OCI-LY3 (cell line): ENCODE results near the gene ARHGAP40.

Source experiments
- H2AFZ ChIP-seq: fragments of 200-600, 300-600 bp; shearing (Covaris generic); 2 replicates; pipeline ENCODE4 v1.6.0; 2014; ENCODE audit warnings: antibody characterized with exemption, low read depth, low read length
- H3K27ac ChIP-seq: fragments of 200-600, 300-600 bp; sonication (generic); 2 replicates; pipeline ENCODE4 v1.5.1; 2014; ENCODE audit warnings: mild to moderate bottlenecking, low read length, moderate library complexity, mixed read lengths
- H3K27me3 ChIP-seq: fragments of 200-600, 300-600 bp; sonication (generic); 2 replicates; pipeline ENCODE4 v1.6.1; 2014; ENCODE audit warnings: low read depth, low read length, mixed read lengths
- H3K36me3 ChIP-seq: fragments of 200-600, 300-600 bp; sonication (generic); replicated peaks from 2 replicates; pipeline ENCODE3; 2014; ENCODE audit warnings: low read depth, low read length, mixed read lengths
- H3K4me1 ChIP-seq: fragments of 300-600, 200-600 bp; sonication (generic); 2 replicates; pipeline ENCODE4 v1.6.1; 2014; ENCODE audit warnings: low read length, mixed read lengths
- H3K4me2 ChIP-seq: fragments of 200-600, 300-600 bp; sonication (generic); 2 replicates; pipeline ENCODE4 v1.6.1; 2014; ENCODE audit warnings: low read length, mixed read lengths
- H3K4me3 ChIP-seq: fragments of 300-600, 200-600 bp; sonication (generic); 2 replicates; pipeline ENCODE4 v1.5.1; 2014; ENCODE audit warnings: antibody characterized with exemption, mild to moderate bottlenecking, low read length, moderate library complexity
- H3K79me2 ChIP-seq: fragments of 300-600, 200-600 bp; shearing (Covaris generic); 2 replicates; pipeline ENCODE4 v1.6.1; 2014; ENCODE audit warnings: mild to moderate bottlenecking, low read length, mixed read lengths
- H3K9ac ChIP-seq: fragments of 300-600, 200-600 bp; shearing (Covaris generic); 2 replicates; pipeline ENCODE4 v1.6.0; 2014; ENCODE audit warnings: mild to moderate bottlenecking, low read length, moderate library complexity
- H3K9me3 ChIP-seq: fragments of 200-600, 300-600 bp; shearing (Covaris generic); 2 replicates; pipeline ENCODE4 v1.6.1; 2014; ENCODE audit warnings: low read length, mixed read lengths; ENCODE audit not compliant: insufficient read depth
- H4K20me1 ChIP-seq: fragments of 200-600, 300-600 bp; sonication (generic); 2 replicates; pipeline ENCODE4 v1.6.1; 2016; ENCODE audit warnings: low read length, mixed read lengths; ENCODE audit not compliant: insufficient read depth
- EZH2phosphoT487 ChIP-seq: fragments of 200-600 bp; shearing (Covaris generic); IDR thresholded peaks from 2 replicates; pipeline ENCODE4 v1.6.1; 2018; ENCODE audit warnings: antibody characterized with exemption, mixed run types, low read depth
- TF ChIP-seq, protein P1 (sequence below): fragments of 200-600, 300-600 bp; sonication (generic); IDR thresholded peaks from 2 replicates; pipeline ENCODE4 v1.5.1; 2014; ENCODE audit warnings: antibody characterized with exemption, low read length, low read depth

Gene ARHGAP40

GRCh38 chr20:38672504-38672903, 70.9 kb downstream of the ARHGAP40 start:
- H3K79me2 ChIP-seq, result no peaks in the 10 kb centered on the region
- TF ChIP-seq EZH2phosphoT487, result no peak
- TF ChIP-seq, protein P1, sequence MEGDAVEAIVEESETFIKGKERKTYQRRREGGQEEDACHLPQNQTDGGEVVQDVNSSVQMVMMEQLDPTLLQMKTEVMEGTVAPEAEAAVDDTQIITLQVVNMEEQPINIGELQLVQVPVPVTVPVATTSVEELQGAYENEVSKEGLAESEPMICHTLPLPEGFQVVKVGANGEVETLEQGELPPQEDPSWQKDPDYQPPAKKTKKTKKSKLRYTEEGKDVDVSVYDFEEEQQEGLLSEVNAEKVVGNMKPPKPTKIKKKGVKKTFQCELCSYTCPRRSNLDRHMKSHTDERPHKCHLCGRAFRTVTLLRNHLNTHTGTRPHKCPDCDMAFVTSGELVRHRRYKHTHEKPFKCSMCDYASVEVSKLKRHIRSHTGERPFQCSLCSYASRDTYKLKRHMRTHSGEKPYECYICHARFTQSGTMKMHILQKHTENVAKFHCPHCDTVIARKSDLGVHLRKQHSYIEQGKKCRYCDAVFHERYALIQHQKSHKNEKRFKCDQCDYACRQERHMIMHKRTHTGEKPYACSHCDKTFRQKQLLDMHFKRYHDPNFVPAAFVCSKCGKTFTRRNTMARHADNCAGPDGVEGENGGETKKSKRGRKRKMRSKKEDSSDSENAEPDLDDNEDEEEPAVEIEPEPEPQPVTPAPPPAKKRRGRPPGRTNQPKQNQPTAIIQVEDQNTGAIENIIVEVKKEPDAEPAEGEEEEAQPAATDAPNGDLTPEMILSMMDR, result no peak
- no peaks in the 10 kb centered on the region for H3K4me1 ChIP-seq
- no peak overlapping the region for H3K27ac ChIP-seq
- H2AFZ ChIP-seq, result no peak overlapping the region
- peaks cover 42% of the 10 kb centered on the region for H3K27me3 ChIP-seq
- no peak overlapping the region for H3K4me2 ChIP-seq
- H3K9ac ChIP-seq, result no peak overlapping the region
- no peaks in the 10 kb centered on the region for H3K36me3 ChIP-seq
- no peak overlapping the region for H3K4me3 ChIP-seq
- H3K9me3 ChIP-seq, result no peaks in the 10 kb centered on the region
- no peaks in the 10 kb centered on the region for H4K20me1 ChIP-seq

DNA sequence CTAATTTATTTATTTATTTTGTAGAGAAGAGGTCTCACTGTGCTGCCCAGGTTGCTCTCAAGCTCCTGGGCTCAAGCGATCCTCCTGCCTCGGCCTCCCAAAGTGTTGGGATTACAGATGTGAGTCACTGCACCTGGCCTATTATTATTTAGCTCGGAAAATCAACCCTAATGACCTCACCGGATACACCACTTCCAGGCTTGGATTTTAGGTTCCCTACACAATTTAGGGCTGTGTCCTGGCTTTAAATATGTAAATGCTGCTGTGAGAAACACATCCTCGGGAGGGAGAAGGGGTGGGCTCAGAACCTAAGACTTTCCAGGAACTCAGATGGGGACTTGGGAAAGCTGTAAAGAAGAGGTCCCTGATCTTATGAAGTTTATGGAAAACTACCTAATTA, 71.7 kb downstream of the ARHGAP40 start:
- no peaks in the 10 kb centered on the region for H3K9me3 ChIP-seq
- no peak overlapping the region for H3K9ac ChIP-seq
- no peaks in the 10 kb centered on the region for H3K4me1 ChIP-seq
- H3K79me2 ChIP-seq, result no peaks in the 10 kb centered on the region
- no peak overlapping the region for H3K4me2 ChIP-seq
- H4K20me1 ChIP-seq, result peaks cover 5% of the 10 kb centered on the region; the same call in 1 of the 2 replicates
- TF ChIP-seq, protein P1, result no peak
- H3K27ac ChIP-seq, result no peak overlapping the region
- H2AFZ ChIP-seq, result no peak overlapping the region
- no peak overlapping the region for H3K4me3 ChIP-seq
- H3K36me3 ChIP-seq, result no peaks in the 10 kb centered on the region
- peaks cover 42% of the 10 kb centered on the region for H3K27me3 ChIP-seq

DNA sequence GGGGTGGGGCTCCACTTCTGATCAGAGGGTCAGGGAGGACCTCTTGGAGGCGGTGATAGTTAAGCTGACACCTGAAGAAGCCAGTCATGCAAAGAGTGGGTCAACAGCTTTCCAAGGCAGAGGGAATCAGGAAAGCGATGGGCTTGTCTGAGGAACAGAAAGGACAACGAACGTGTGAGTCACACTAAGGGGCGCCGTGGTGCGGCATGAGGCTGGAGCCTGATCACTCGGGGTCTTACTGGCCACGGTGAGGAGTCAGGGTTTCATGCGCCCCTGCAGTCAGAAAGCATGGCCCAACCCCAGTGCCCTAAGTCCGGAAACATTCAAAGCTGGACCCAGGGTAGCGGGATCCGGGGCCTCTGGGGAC, 72.1 kb downstream of the ARHGAP40 start:
- H2AFZ ChIP-seq, result no peak overlapping the region
- H3K4me2 ChIP-seq, result no peak overlapping the region
- H3K4me3 ChIP-seq, result no peak overlapping the region
- no peaks in the 10 kb centered on the region for H3K9me3 ChIP-seq
- no peak overlapping the region for H3K27ac ChIP-seq
- no peaks in the 10 kb centered on the region for H3K79me2 ChIP-seq
- H3K36me3 ChIP-seq, result no peaks in the 10 kb centered on the region
- no peak overlapping the region for H3K9ac ChIP-seq
- peaks cover 9% of the 10 kb centered on the region; the same call in 1 of the 2 replicates for H4K20me1 ChIP-seq
- no peaks in the 10 kb centered on the region for H3K4me1 ChIP-seq
- TF ChIP-seq, protein P1, result no peak
- H3K27me3 ChIP-seq, result peaks cover 42% of the 10 kb centered on the region

DNA sequence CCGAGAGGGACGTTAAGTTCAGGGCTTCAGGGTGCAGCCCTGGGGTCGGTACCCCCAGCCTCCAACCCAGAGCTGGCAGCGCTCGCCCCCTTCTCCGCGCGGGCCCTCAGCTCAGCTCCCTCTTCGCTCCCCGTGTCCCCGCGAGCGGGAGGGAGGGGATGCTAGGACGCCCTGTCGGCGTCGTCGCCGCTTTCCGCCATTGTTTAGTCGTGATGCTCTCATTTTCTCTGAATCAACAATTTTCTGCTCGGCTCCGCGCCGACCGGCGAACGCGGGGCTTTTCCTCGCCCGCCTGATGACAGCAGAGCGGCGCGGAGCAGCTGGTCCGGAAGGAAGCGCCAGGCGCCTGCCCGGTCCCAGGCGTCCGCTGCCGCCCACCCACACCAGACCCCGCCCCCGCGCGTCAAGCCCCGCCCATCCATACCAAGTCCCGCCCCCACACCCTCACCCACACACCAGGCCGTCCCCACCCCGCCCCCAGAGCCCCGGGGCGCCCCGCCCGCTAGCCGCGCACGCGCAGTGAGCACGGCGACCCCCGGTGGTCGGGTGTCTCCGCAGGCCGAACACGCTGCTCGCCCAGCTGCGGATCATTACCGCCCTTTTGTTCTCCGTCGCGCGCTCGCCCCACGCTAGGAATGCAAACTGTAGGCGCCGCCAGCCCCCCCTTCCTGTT, 72.6 kb downstream of the ARHGAP40 start:
- Histone ChIP-seq H3K4me1 (no peaks in the 10 kb centered on the region), H3K36me3 (no peaks in the 10 kb centered on the region), H2AFZ (no peak overlapping the region), H3K9me3 (no peaks in the 10 kb centered on the region), H3K79me2 (no peaks in the 10 kb centered on the region), H3K4me3 (no peak overlapping the region), H3K9ac (no peak overlapping the region), H3K4me2 (no peak overlapping the region), H3K27me3 (peaks cover 37% of the 10 kb centered on the region), H3K27ac (no peak overlapping the region), H4K20me1 (peaks cover 10% of the 10 kb centered on the region; the same call in 1 of the 2 replicates)
- TF ChIP-seq, protein P1, result no peak
- no peak for TF ChIP-seq EZH2phosphoT487
